ENCODE results near the gene UGP2.
A peak's percentile ranks its signal among the peaks of the same experiment; 100 is the strongest.
"Not testable (repeated sequence)": the region's sequence is repeated elsewhere in the genome, so short reads cannot be mapped to it uniquely, and the experiment has no call there.

The UGP2 gene

DNA sequence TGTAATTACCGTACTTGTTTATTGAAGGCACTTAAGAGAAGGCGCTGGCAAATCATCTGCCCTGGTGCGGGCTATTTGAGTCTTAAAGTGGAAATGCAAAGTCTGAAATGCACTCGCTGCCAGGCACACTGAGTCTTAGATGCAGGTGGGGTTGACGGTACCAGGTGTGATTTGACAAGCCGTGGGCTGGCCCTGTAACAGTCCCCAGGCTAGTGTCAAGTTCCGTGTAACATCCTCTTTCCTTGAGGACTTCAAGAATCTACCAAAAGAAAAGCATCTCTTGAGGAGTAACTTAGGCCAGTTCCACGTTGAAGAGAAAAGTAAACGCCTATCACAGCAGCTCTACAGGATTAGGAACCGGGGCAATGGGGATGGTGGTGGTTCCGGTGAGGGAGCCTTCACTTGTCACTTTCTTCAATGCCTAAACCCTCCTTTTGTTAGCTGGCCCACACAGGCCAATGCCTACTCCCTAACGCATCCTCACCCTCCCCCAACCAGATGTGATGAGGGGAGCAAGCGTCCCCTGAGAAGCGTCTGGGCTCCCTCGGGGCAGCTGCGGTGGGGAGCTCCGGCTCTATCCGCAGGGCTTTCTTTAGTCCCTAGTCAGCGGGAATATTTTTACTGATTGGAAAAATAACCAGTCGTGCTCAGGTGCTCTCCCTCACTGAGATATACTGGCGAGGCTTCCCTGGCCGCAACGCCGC lies 1.5 kb upstream of the UGP2 start:
- DNase-seq (ENCODE audit: low read depth): no peak

DNA sequence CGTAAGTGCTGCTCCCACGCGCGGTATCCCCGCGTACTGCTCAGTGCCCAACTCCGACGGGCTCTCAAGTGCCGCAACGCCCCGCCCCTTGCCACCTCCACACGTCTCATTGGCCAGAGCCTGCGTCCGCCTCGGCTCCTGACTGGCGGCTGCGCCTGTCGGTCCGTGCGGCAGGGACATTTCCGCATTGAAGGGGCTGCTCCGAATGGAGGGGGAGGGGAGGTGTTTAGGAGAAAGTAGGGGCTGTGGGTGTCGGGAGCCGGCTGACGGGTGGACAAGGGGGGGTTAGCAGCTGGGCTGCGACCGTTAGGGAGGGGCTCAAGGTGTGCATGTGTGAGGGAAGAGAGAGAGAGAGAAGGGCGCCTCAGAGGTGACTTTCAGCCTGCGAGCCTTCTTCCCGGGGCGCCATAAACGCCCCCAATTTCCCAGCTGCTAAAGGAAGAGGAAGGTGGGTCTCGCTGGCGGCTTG lies 877 bp upstream of the UGP2 start:
- DNase-seq (ENCODE audit: low read depth): peak; percentile 97

DNA sequence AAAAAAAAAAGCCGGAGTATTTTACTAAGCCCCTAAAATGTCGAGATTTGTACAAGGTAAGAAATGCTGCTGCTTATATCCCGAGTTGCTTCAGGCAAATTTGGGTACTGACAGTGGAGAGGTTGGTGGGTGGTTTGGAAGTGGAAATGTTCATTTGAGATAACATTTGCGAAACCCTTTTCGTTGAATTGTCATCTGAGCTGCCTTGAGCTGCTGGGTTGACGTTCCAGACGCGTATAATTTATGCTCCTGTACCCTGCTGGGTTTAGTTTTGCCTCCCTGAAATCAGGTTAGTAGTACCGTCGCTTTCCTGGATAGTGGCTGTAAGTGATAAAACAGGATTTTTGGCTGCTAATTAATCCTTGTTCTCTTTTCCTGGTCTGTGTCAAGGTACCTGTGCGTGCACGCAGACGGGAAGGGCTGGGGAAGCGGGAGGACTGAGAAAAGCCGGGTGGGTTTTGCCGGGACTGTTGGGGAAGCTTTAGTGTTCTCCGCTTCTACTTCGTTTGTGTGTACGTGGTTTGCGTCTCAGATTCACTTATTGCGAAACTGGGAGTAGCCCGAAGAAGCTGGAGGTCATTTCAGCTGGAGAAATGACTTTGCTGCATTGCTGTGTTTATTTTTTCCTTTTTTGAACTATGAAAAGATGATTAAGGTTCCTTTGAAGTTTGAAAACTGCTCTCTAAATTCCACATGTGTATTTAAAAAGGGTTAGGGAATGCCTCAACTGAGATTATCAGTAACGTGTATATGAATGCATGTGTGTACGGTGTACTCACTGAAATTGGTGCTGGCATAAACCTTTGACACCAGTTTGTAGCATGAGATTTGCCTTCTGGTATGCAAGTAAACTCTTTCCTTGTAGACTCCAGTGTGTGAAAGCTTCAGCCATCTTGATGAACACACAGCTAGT lies 709 bp downstream of the UGP2 start:
- peak; percentile 79 for DNase-seq (ENCODE audit: low read depth)

DNA sequence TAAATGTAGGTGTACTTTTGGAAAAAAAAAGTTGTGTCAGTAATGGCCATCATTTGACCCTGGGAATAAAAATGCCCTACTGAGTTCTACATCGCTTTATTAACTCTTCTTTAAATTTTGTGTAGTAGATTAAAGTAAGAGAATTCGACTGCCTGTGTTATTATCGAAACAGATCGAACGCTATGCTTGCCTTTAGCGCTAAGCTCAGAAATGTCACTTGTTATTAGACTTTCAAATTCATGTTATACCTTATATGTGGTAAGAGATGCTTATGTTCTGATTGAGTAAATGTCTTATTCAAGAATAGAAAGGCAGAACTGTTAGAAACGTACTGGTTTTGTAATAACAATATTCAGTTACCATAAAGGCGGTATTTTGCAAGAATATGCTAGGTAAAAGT lies 1.4 kb downstream of the UGP2 start:
- no peak for DNase-seq (ENCODE audit: low read depth)

DNA sequence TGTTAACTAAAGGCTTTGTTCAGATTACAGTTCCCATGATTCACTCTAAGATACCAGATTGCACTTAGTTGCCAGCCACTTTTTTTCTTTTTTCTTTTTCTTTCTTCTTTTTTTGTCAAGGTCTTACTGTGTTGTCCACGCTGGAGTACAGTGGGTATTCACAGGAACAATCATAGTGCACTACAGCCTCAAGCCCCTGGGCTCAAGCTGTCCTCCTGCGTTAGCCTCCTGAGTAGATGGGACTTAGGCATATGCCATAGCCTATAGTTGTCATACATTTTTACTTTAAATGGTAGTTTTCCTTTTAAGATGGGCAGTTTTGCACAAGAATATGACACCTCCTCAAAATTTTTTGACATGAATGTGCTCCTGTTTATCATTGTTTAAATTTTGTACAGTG lies 2.1 kb downstream of the UGP2 start:
- no peak for DNase-seq (ENCODE audit: low read depth)

DNA sequence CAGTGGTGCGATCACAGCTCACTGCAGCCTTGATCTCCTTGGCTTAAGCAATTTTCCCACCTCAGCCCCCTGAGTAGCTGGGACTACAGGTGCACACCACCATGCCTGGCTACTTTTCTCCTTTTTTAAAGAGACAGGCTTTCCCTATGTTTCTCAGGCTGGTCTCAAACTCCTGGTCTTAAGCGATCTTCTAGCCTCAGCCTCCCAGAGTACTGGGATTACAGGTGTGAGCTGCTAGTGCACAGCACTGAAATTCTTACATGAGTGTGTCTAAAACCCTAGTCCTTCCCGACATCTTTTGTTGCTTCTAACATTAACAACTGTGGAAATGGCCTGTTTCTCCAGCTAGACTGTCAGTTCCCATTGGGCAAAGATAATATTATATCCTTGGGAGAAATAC lies 2.9 kb downstream of the UGP2 start:
- DNase-seq (ENCODE audit: low read depth): no peak

DNA sequence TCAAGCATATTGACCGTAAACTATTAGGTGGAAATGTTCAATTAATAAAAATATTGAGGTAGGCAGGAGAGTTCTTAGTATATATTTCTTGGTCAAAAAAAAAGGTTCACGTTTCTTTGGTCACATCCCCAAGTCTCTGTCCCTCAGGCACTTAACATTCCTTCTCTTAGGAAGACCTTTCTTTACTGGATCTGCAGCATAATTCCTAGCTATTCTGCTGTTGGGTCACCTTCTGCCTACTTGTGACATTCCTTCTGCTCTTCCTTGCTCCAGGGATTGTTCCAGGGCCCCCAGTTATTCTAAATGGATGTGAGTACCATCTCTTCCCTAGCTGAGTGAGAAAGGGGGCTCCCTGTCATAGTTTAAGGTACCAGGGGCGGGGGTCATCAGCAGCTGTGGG lies 4.2 kb downstream of the UGP2 start:
- DNase-seq (ENCODE audit: low read depth): no peak

DNA sequence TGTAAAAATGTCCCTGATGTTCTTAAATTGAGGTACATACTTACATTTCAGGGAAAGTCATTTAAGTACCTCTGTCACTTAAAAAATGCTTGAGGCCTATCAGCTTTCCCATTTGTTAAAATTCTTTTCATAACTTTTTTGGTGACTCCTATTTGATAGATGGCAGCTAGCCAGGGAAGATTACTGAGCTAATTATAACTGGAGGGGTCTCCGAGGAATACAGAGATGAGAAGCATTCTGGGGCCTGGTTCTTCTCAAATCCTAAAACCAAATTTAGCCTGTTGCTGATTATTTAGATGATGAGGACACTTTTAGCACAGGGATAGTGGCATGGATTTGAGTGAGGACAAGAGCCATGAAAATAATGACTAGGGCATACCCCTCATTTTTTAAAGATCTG lies 4.8 kb downstream of the UGP2 start:
- DNase-seq (ENCODE audit: low read depth): peak; percentile 33

DNA sequence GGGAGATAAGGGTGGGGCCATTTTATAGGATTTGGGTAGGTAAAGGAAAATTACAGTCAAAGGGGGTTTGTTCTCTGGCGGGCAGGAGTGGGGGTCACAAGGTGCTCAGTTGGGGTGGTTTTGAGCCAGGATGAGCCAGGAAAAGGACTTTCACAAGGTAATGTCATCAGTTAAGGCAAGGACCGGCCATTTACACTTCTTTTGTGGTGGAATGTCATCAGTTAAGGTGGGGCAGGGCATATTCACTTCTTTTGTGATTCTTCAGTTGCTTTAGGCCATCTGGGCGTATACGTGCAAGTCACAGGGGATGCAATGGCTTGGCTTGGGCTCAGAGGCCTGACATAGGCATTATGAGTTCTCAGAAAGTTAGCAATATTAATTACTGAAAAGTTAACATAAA lies 5.9 kb downstream of the UGP2 start:
- DNase-seq (ENCODE audit: low read depth): not testable (repeated sequence)

DNA sequence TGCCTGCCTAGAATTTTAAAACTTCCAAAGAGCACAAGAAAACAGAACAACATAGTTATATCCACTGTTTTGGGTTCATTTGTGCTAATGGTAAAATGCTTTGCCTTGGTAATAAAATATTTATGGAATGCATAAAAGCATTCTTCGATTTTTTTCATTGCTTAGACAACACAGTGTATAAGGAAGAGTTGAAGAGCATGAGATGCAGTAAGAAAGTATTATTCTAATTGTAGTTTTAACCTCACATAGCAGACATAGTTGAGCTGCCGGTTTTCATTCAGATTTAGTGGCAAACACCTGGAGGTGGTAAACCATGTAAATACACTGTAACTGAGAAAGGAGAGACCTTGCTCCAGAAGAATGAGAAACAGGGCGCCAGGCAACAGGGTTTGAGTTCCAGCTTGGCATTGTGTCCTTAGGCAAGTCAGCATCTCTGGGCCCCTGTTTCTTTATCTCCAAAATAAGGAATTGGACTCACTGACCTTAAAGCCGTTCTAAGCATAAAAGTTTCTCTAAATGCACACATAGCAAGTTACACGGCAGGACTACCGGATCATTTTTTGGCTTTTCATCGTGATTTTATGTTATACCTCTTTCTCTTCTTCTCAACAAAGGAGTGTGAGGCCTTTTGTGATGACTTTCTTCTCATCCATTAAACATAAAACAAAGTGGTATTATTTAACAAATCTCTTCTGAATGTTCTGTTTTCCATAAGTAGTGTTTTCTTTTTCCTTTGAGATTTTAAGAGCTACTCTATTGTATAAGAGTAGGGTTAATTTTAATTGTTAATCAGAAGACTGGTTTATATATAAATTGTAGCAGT lies 7.9 kb downstream of the UGP2 start:
- peak; percentile 67 for DNase-seq (ENCODE audit: low read depth)

DNA sequence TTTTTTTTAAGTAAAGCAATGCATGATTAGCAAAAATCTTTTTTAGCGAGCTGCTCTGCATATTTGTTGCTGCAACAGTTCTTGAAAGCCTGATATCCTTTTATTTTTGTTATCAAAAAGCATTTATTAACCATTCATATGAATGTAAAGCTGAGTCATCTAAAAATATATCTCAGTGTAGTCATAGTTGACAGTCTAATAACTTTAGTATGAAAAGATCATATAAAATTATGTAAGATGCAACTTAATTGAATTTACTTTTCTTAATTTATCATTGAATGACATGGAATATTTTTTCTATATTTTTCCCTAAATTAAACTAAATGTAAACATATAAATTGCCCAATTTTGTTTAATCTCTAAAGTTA lies 8.5 kb downstream of the UGP2 start:
- DNase-seq (ENCODE audit: low read depth): no peak

DNA sequence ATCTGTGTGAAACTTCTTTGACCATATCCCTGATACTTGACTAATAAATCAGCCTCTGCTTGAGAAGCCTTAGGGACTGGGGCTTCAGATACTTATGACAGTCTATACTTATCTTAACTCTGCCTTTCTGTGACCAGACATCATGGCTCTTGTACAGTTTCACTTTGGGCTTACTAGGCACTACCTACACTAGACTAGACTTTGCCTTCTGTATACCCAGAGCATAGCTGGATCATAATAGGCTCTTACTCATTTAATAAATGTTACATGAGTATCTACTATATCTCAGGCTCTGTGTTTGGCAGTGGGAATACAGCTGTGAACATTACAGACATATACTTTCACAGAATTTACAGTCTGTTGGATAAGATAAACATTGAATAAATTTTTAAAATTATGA lies 9.0 kb downstream of the UGP2 start:
- DNase-seq (ENCODE audit: low read depth): no peak

DNA sequence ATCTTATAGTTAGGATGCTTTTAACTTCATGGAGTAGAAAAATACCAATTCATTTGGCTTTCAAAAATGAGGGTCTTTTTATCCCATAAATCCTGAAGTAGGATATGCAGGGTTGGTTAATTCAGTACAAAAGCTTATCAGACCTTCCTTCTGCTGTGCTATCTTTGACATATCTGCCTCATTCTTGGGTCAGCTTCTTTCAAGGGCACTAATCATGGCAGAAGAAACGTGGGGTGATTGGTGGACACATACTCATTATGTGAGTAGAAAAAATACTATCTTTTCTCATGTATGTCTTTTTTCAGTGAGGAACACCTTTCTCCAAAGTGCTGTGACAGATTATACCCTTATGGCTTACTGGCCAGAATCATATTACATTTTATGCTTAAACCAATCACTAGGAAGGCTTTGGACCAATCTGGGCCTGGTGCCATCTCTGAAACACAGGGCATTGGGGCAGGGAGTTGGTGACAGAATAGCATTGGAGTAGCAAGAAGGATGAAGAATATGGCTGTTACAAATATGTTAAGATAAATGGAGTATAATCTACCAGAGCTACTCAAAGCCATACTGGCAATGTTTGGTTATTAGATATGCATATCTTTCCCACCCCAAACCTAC lies 10.1 kb downstream of the UGP2 start:
- DNase-seq (ENCODE audit: low read depth): no peak

DNA sequence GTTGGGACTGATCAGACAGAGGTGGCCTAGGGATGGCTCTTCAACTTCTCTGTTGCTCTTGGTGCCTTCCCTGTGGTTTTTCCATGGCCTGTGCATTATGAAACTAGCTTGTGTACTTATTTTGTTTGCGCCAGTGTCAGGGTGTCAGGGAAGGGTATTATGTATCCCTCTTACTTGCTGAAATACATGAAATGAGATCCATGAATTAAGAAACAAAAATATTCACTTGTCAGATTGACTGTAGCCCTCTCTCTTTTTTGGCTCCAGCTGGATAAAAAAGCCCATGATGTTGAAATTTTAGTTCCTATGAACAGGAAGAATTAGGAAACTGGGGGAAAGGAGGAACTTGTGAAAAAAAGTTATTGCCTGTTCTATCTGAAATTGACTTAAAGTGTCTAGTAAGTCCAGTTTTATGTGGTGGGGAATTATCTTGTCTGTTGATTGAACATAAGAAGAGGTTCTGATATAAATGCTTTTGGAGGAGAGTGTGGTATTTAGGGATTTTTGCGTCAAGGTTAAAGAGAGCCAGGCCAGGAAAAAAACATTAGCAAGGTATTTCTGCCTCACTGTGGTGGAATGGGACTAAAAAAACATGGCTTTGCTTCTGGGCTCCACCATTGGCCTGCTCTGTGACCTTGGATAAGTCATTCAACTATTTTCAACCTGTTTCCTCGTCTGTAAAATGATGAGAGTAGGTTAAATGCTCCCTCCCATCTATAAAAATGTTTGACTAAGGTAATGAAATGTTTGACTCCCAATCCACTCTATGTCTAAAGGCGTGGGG lies 12.0 kb downstream of the UGP2 start:
- DNase-seq (ENCODE audit: low read depth): no peak

DNA sequence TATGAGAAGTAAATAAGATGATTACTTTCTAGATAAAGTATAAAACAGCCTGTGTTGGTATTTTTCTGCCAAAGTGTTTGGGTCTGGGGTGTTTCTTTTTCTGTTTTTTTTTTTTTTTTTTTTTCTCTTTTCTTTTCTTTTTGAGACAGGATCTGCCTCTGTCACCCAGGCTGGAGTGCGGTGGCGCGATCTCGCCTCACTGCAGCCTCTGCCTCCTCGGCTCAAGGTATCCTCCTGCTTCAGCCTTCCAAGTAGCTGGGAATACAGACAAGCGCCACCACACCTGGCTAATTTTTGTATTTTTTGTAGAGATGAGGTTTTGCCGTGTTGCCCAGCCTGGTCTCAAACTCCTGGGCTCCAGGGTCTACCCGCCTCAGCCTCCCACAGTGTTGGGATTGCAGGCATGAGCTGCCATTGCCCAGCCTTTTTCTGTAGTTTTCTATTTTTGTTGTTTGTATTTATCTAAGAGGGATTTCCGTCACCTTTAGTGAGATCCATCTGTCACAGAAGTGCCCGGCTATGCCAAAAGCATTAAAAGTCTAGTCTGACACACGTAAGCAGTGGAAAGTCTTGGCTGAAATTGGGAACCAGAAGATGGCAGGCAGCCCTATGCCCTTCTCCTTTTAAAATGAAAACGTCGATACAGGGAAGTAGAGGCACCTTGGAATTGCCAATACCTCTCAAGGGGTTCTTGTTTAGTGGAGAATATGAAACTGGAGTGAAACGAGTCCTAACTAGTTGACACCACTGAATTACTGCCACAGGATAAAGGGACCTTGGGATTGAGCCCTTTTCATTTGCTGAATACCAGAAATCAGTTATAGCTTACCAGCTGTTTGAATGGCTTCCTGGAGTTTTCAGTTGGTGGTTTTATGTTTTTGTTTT lies 14.0 kb downstream of the UGP2 start:
- DNase-seq (ENCODE audit: low read depth): no peak

DNA sequence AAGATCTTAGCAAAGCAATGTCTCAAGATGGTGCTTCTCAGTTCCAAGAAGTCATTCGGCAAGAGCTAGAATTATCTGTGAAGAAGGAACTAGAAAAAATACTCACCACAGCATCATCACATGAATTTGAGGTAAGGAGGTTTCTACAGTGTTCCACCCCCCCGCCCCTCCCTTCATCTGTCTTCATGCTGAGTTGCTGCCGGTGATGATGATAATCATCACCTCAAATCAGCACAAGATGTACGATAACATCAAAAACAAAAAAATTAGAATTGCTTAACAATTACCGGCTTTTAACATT lies 14.6 kb downstream of the UGP2 start:
- DNase-seq (ENCODE audit: low read depth): no peak

DNA sequence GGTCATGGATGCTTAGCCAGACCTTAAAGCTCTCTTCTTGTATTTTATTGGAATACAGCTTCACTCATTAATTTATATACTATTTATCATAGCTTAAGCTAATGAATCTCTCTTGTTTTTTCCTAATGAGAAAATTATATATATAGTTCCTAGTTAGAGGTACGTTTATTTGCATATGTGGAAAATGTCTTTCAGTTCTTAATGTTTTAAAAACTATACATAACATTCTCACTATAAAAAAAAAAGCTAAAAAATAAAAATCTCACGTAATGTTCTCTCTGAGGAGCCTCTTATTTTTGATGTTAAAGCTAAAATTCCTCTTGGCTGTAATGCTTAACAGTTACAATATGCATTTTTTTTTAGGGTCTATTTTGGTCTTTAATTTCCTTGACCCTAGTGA lies 16.6 kb downstream of the UGP2 start:
- DNase-seq (ENCODE audit: low read depth): no peak

DNA sequence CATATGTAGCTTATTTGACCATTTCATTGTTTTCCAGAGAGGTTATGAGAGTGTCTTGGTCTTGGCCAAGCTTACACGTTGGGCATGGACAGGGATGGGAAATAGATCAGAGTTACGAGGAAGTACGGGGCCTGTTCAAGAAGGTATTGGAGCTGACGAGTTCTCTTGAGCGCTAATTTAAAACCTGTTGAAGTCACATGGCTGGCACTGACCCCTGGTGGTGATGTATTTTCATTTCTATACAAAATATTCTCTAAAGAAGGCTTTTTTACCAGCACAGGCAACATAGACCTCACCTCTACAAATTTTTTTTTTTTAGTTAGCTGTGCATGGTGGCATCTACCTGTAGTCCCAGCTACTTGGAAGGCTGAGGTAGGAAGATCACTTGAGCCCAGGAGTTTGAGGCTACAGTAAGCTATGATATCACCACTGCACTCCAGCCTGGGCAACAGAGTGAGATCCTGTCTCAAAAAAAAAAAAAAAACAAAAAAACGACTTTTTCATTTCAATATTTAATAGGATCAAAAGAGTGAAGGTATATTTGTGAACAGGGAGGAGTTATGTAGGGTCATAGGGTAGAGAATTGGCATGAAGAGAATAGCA lies 19.6 kb downstream of the UGP2 start:
- DNase-seq (ENCODE audit: low read depth): peak; percentile 65

DNA sequence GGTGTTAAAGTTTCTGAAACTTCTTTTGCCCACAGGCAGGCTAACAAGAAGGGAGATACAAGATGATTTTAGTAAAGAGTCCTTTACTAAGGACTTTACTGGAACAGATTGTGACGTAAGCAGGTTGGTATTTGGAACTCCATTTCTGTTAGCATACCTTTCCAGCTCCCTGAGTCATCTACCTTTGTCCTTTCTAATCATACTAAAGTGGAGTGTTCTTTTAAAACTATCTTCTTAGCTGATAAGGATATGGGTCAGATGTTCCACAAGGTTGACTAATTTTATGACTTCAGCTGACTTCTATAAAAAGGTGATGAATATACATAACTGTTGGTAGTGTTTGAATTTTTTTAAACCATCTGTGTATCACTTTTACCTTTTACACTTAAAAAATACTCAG lies 21.1 kb downstream of the UGP2 start:
- peak; percentile 41 for DNase-seq (ENCODE audit: low read depth)

DNA sequence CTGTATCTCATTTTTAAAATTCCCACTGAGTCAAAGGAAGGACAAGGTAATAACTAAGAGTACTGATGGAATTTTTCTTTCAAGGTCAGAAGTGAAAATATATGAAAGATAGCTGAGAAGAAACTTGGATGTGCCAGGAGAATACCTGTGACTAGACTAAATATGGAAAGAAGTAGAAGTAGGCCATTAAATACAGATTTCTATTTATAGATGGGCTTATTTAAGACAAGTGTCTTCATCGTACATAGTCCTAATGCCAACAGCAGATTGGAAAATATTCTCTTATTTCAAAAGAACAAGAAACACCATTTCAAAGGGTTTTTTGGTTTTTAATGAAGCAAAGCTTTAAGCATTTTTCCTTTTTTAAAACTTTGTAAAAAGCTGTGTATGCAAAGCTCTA lies 22.0 kb downstream of the UGP2 start:
- no peak for DNase-seq (ENCODE audit: low read depth)
